NCI-H128 (cell line): Measurements from ENCODE around the gene PGAP3.
"Not testable (repeated sequence)": the region's sequence is repeated elsewhere in the genome, so short reads cannot be mapped to it uniquely, and the experiment has no call there.

Experiments
- DNase-seq: peaks from one replicate; lab custom pipeline; 2025; ENCODE audit not compliant: unreplicated experiment; lab: John Stamatoyannopoulos, UW

The PGAP3 gene

GRCh38 chr17:39715375-39716072, 27.7 kb upstream of the PGAP3 start:
- no peak for DNase-seq

- no peak for DNase-seq
Observed at GRCh38 chr17:39714234-39714633, 26.4 kb upstream of the PGAP3 start.

- DNase-seq = no peak
Observed at GRCh38 chr17:39711851-39712250, 24.0 kb upstream of the PGAP3 start.

- DNase-seq = not testable (repeated sequence)
Observed at GRCh38 chr17:39711071-39711470, 23.2 kb upstream of the PGAP3 start.

- no peak for DNase-seq
Observed at GRCh38 chr17:39709998-39710964, 22.4 kb upstream of the PGAP3 start.

GRCh38 chr17:39709319-39709997, 21.6 kb upstream of the PGAP3 start:
- no peak for DNase-seq

- no peak for DNase-seq
Observed at GRCh38 chr17:39706921-39707337, 19.1 kb upstream of the PGAP3 start.

- no peak for DNase-seq
Observed at GRCh38 chr17:39706383-39706782, 18.5 kb upstream of the PGAP3 start.

GRCh38 chr17:39705786-39706348, 18.0 kb upstream of the PGAP3 start:
- DNase-seq = no peak

GRCh38 chr17:39704821-39705551, 17.1 kb upstream of the PGAP3 start:
- no peak for DNase-seq

GRCh38 chr17:39703913-39704312, 16.1 kb upstream of the PGAP3 start:
- DNase-seq = no peak

- DNase-seq = no peak
Observed at GRCh38 chr17:39702901-39703893, 15.3 kb upstream of the PGAP3 start.

- no peak for DNase-seq
Observed at GRCh38 chr17:39701784-39702422, 14.0 kb upstream of the PGAP3 start.

- no peak for DNase-seq
Observed at GRCh38 chr17:39701012-39701783, 13.3 kb upstream of the PGAP3 start.

- no peak for DNase-seq
Observed at GRCh38 chr17:39700148-39700987, 12.5 kb upstream of the PGAP3 start.

GRCh38 chr17:39699818-39700147, 11.9 kb upstream of the PGAP3 start, which contains the start of gene ERBB2:
ERBB2 (plus strand) TSS chr17:39700064; CDS start chr17:39700239, 175 bp downstream.
- no peak for DNase-seq

GRCh38 chr17:39699157-39699817, 11.4 kb upstream of the PGAP3 start:
- DNase-seq = not testable (repeated sequence)
